HG02798 (cell line): Measurements from ENCODE around the gene MYRIP.
"Not testable (repeated sequence)": the region's sequence is repeated elsewhere in the genome, so short reads cannot be mapped to it uniquely, and the experiment has no call there.

Experiments
- ATAC-seq: cut with Tn5 transposase; IDR thresholded peaks from one replicate; pipeline ENCODE4 v1.9.1; 2021; ENCODE audit warnings: mild to moderate bottlenecking; ENCODE audit not compliant: unreplicated experiment, poor library complexity

MYRIP gene

DNA sequence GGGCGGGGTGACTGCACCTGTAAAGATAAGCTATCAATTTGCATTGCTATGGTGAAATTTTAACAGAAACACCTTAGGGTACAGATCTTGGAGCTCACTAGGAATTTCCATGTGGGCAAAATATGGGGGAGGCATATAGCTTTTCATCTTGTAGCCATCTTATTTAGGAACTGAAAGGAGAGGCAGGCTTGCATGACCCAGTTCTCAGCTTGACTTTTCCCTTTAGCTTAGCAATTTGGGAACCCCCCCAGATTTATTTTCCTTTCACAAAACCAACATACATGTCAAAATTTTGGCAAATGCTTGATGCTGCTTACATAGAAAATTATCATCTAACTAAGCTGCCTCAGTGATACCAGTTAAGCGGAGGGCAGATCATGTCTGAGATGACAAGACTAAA lies 445.1 kb downstream of the MYRIP start:
- ATAC-seq: no peak

- no peak for ATAC-seq
Measured at GRCh38 chr3:40254891-40255290, 445.5 kb downstream of the MYRIP start.

DNA sequence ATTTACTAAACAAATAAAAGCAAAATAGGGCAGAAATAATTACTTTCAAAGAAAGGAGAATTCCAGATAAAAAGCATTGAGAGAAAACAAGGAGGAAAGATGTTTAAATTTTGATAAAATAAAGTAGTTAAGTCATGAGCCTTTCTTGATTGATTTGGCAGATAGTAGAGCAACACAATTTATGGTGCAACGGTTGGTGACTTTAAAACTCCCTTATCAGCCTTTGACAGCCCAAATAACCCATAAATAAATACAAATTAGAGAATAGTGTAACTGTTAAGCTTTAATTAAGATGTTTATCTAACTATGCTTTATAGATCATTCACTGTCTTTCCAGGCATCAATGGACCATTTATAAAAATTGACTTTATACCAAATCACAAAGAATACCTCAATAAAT lies 446.1 kb downstream of the MYRIP start:
- ATAC-seq: no peak

DNA sequence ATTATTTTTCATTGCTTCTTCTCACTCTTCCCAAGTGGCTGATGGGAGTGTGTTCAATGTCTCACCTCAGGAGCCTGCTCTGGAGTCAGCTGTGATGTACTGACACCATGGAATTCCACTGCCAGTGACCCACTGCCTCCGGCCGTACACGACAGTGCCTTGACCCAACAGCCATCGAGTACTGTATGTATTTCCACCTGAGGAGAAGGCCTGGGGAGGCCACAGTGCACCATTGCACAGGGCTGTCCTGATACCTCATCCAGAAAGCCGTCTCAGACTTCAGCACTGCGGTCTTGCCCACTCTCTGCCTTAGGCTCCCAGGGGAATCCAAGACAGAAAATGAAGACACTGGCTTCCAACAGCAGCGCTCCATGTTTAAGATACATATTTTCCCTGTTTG lies 448.7 kb downstream of the MYRIP start:
- ATAC-seq: no peak

DNA sequence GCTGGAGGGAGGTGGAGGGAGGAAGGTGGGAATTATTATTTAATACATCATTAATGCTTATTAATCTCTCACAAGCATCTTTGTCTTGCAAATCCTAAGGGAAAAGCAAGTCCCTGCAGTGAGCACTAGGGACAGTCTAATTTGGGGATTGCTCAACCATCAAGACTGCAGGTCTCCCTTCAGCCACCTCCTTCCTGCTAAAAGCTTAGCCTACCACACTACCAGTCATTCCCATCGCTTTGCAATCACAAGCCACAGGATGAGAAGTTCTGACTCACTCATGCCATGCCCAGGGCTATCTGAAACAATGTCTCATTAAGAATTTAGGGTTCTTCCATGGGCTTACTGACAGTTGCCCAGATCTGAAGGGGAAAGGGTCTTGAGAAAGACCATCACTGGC lies 449.1 kb downstream of the MYRIP start:
- no peak for ATAC-seq

- ATAC-seq: no peak
Measured at GRCh38 chr3:40262331-40262730, 452.9 kb downstream of the MYRIP start.

GRCh38 chr3:40264451-40264850 lies 455.0 kb downstream of the MYRIP start:
- ATAC-seq: no peak

- no peak for ATAC-seq
Measured at GRCh38 chr3:40265181-40265580, 455.8 kb downstream of the MYRIP start.

DNA sequence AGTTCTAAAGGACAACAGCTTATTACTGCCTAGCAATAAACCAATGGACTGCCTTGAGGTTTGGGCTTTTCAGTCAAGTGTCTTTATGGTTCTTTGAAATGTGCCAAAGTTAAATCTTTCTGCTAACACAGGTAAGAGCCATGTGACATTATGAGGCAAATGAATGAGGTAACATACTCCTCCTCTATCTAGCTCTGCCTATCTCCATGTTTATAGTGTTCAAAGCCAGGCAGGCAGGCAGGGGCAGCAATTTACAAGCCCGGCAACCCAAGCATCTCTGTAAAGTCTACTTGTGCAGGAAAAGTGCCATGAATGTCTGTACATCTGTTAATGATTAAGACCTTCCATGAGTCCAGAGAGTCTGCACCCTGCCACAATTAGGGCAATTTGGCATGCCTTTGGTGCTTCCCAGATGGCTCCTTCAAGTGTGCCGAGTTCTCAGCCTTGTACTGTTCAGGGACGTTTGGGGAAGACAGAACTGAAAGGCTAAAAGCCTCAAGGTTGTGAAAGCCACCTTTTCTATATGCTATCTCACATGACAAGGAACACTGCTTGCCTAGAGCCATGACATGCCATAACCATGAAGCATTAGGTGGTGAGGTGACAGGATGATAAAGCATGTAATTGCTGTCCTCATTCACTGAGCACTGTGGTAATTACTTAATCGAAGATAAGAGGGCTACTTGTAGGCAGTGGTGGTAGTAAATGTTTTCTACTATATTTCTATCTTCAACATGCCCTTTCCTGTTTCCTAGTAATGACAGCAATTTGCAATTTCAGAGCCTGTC lies 458.7 kb downstream of the MYRIP start:
- ATAC-seq: no peak

DNA sequence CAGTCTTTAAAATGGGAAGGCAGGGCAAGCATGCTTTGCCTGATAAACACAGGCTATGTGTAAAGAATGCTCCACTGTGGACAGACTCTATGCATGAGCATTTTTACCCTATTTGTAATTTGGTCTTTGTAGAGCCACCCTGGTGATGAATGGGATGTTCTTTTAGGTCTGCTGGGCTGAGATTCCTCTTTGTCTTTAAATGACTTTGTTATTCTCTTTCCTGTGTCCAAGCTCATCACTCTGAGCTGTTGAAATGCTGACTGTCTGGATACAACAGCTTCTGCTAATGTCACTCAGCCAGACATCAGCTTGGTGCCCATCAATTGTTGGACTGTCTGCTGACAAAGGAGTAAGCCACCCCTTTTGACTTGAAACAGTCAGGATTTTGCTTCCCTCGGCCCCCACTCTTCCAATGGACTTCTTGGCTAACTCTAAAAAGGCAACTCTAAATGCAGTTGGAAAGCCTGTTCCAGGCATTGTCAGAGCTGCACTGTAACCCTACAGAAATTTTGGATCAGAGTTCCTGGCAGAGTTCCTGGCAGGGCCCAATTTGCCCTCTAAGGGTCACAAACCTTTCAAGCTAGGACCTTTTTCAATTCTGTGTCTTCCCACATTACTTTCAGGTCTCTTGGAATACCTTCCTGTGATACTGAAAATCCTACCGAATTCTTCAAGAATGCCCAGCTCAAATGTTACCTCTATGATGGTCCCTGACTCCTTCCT lies 459.6 kb downstream of the MYRIP start:
- no peak for ATAC-seq

DNA sequence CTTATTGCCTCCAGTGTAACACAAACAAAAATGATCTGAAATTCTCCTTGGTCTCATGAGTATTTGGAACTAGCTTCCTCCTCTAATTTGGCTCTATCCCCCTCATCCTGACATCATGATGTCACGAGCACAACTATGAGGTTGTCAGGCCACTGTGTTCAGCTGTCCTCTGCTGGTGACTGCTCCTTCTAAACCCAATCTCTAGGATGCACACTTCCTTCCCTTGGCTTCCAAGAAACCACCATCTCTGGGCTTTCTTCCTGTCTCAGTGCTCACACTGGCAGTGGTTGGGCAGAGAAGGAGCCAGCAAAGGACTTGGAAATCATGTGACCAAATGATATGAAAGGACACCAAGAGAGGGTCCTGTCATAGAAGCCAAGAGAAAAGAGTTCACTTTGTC lies 469.4 kb downstream of the MYRIP start:
- ATAC-seq: no peak

DNA sequence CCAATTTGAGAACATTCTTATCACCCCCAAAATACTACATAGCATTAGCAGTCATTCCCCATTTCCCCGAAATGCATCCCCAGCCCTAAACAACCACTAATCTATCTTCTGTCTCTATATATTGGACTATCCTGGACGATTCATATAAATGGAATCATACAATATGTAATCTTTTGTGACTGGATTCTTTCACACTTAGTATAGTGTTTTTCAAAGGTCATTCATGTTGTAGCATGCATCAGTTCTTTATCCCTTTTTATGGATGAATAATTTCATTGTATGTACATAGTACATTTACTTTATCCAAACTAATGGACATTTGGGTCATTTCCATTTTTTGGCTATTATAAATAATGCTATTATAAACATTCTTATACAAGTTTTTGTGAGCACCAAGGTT lies 472.6 kb downstream of the MYRIP start:
- no peak for ATAC-seq

DNA sequence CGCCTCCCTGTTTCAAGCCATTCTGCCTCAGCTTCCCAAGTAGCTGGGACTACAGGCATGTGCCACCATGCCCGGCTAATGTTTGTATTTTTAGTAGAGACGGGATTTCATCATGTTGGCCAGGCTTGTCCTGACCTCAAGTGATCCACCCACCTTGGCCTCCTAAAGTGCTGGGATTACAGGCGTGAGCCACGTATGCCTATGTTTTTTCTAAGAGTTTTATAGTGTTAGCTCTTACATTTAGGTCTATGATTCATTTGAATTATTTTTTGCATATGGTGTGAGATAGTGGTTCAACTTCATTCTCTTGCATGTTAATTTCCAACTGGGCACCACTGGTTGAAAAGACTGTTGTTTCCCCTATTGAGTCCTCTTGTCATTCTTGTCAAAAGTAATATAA lies 473.6 kb downstream of the MYRIP start:
- ATAC-seq: not testable (repeated sequence)

GRCh38 chr3:40287248-40287647 lies 477.8 kb downstream of the MYRIP start:
- no peak for ATAC-seq

GRCh38 chr3:40290396-40290795 lies 481.0 kb downstream of the MYRIP start:
- ATAC-seq: no peak

DNA sequence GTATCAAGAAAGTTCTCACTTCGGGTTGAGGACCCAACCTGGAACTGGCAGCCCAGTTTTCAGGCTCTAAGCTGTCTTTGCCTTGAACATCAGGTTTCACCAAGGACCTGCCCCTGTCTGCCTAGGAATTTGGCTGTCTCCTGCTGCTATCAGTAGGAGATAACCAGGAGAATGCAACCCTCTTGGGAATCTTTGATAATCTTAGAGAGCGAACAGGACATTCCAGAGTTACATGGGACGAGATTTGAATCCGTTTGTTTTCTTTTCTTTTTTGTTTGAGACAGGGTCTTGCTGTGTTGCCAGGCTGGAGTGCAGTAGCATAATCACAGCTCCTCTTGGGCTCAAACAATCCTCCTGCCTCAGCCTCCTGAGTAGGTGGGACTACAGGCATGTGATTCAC lies 482.1 kb downstream of the MYRIP start:
- no peak for ATAC-seq

GRCh38 chr3:40292637-40293349 lies 483.4 kb downstream of the MYRIP start:
- no peak for ATAC-seq

DNA sequence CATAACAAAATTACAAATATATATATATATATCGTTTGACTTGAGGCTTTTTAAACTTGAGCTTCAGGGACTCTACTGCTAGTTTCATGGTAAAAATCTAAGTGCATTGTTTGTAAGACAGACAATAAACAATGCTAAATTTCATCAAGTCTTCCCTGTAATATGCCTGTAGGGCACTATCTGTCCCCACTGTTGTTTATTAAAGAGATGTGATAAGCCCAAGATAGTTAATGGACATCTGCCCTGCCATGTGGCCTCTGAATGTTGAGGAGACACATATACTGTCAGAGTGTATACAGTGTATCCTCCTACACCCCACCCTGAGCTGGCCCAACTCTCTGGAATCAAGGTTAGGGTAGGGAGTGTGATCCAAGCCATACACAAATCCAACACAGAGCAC lies 485.0 kb downstream of the MYRIP start:
- no peak for ATAC-seq

- ATAC-seq: no peak
Measured at GRCh38 chr3:40298075-40298474, 488.7 kb downstream of the MYRIP start.

DNA sequence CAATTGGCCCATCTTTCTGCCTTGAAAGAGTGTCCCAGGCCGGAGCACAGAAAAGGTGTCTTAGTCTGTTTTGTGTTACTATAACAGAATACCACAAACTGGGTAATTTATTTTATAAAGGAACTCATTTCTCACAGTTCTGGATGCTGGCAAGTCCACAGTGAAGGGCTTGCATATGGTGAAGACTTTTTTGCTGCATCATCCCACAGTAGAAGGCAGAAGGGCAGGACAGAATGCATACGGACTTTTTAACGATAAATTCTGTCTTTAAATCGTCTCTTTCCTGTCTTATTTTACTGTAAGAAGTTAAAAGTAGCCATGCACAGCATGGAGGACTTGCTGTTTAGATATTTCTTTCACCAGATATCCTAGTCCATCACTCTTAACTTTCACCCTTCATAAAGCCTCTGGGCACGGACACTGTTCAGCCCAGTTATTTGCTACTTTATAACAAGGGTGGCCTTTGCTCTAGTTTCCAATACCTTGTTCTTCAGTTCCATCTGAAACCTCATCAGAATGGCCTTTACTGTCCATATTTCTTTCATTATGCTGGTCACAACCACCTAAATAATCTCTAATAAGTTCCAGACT lies 489.8 kb downstream of the MYRIP start:
- no peak for ATAC-seq
